Measurements from ENCODE around the gene ZNF423. TPM values are rescaled to one million over a fixed set of nuclear protein-coding genes. Genes with fewer than 3 reads are reported as not detected.

ZNF423 gene
- total RNA-seq, 2 donors from 2014 or later: 4.7 to 7.3 TPM

- Histone ChIP-seq H3K36me3 (no peaks in the 10 kb centered on the region), H3K27me3 (no peaks in the 10 kb centered on the region), H3K4me3 (no peak overlapping the region), H3K9me3 (no peaks in the 10 kb centered on the region), H3K9ac (ENCODE audit: low read depth in 2 of 2, low read length in 2 of 2) (no peak overlapping the region), H3K27ac (no peak overlapping the region), H3K4me1 (no peaks in the 10 kb centered on the region)
- TF ChIP-seq, protein P1, sequence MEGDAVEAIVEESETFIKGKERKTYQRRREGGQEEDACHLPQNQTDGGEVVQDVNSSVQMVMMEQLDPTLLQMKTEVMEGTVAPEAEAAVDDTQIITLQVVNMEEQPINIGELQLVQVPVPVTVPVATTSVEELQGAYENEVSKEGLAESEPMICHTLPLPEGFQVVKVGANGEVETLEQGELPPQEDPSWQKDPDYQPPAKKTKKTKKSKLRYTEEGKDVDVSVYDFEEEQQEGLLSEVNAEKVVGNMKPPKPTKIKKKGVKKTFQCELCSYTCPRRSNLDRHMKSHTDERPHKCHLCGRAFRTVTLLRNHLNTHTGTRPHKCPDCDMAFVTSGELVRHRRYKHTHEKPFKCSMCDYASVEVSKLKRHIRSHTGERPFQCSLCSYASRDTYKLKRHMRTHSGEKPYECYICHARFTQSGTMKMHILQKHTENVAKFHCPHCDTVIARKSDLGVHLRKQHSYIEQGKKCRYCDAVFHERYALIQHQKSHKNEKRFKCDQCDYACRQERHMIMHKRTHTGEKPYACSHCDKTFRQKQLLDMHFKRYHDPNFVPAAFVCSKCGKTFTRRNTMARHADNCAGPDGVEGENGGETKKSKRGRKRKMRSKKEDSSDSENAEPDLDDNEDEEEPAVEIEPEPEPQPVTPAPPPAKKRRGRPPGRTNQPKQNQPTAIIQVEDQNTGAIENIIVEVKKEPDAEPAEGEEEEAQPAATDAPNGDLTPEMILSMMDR (IDR thresholded peaks at IDR 0.05): no peak
- intact Hi-C loops (cut with DNase I): no loop called here
- DNase-seq: no peak
Observed at GRCh38 chr16:49487746-49488145, 368.2 kb downstream of the ZNF423 start.

DNA sequence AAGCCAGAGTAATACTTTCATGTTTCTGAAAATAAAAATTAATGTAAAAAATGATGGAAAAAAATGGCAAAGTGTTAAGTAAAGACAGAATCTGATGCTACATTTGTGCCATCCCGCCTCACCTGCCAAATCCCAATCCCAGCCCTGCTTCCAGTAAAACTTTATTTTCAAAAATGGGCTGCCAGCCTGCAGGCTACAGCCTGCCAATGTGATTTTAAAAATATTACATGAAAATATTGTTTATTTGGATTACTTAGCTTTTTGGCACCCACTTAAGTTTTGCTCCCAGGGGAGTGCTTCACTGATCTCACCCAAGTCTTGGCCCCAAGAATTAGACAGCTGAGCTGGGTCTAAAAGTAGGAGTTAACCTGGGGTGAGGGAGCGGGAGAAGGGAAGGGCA lies 369.5 kb downstream of the ZNF423 start:
- Histone ChIP-seq H3K4me3 (no peak overlapping the region), H3K9me3 (no peaks in the 10 kb centered on the region), H3K27ac (no peak overlapping the region), H3K27me3 (no peaks in the 10 kb centered on the region), H3K9ac (ENCODE audit: low read depth in 2 of 2, low read length in 2 of 2) (no peak overlapping the region), H3K36me3 (no peaks in the 10 kb centered on the region), H3K4me1 (no peaks in the 10 kb centered on the region)
- intact Hi-C loops (cut with DNase I): no loop called here
- DNase-seq: no peak
- TF ChIP-seq, protein P1 (IDR thresholded peaks at IDR 0.05): no peak

- Histone ChIP-seq H3K4me3 (no peak overlapping the region), H3K4me1 (no peaks in the 10 kb centered on the region), H3K27ac (no peak overlapping the region), H3K36me3 (no peaks in the 10 kb centered on the region), H3K9ac (ENCODE audit: low read depth in 2 of 2, low read length in 2 of 2) (no peak overlapping the region), H3K27me3 (no peaks in the 10 kb centered on the region), H3K9me3 (no peaks in the 10 kb centered on the region)
- intact Hi-C loops (cut with DNase I): no loop called here
- TF ChIP-seq, protein P1 (IDR thresholded peaks at IDR 0.05): no peak
- DNase-seq: no peak
Observed at GRCh38 chr16:49485663-49486062, 370.2 kb downstream of the ZNF423 start.

DNA sequence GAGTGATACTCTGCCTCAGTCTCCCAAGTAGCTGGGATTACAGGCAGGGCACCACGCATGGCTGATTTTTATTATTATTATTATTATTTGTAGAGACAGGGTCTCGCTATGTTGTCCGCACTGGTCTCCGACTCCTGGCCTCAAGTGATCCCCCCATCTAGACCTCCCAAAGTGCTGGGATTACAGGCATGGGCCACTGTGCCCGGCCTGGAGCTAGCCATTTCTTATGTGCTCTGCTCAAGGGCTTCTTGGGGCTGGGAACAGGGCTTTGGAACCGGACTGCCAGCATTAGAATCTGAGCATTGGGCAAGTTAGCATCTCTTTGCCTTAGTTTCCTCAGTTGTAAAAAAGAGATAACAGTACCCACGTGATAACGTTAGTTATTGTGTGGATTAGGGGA lies 371.0 kb downstream of the ZNF423 start:
- H3K9ac ChIP-seq (ENCODE audit: low read depth in 2 of 2, low read length in 2 of 2): no peak overlapping the region
- no peak overlapping the region for H3K27ac ChIP-seq
- no peaks in the 10 kb centered on the region for H3K4me1 ChIP-seq
- H3K36me3 ChIP-seq: no peaks in the 10 kb centered on the region
- TF ChIP-seq, protein P1 (IDR thresholded peaks at IDR 0.05): no peak
- H3K9me3 ChIP-seq: no peaks in the 10 kb centered on the region
- no peak for DNase-seq
- no peak overlapping the region for H3K4me3 ChIP-seq
- intact Hi-C loops (cut with DNase I): no loop called here
- H3K27me3 ChIP-seq: no peaks in the 10 kb centered on the region

GRCh38 chr16:49484451-49484849 lies 371.5 kb downstream of the ZNF423 start:
- Histone ChIP-seq H3K27me3 (no peaks in the 10 kb centered on the region), H3K4me3 (peak overlapping the region; percentile 11), H3K4me1 (no peaks in the 10 kb centered on the region), H3K36me3 (no peaks in the 10 kb centered on the region), H3K27ac (no peak overlapping the region), H3K9me3 (no peaks in the 10 kb centered on the region), H3K9ac (ENCODE audit: low read depth in 2 of 2, low read length in 2 of 2) (no peak overlapping the region)
- intact Hi-C loops (cut with DNase I): no loop called here
- TF ChIP-seq, protein P1 (IDR thresholded peaks at IDR 0.05): no peak
- peak; percentile 65 for DNase-seq
